GM18499 (cell line): ENCODE measurements around the gene SFXN2.

Source experiments
- ATAC-seq: cut with Tn5 transposase; IDR thresholded peaks from one replicate; pipeline ENCODE4 v1.9.1; 2021; ENCODE audit warnings: moderate number of reproducible peaks; ENCODE audit not compliant: insufficient read depth, unreplicated experiment

The SFXN2 gene

GRCh38 chr10:102773320-102773719 is 58.9 kb downstream of the SFXN2 start:
- ATAC-seq: no peak

- ATAC-seq: no peak
Measured at GRCh38 chr10:102773986-102774385, 59.5 kb downstream of the SFXN2 start.

DNA sequence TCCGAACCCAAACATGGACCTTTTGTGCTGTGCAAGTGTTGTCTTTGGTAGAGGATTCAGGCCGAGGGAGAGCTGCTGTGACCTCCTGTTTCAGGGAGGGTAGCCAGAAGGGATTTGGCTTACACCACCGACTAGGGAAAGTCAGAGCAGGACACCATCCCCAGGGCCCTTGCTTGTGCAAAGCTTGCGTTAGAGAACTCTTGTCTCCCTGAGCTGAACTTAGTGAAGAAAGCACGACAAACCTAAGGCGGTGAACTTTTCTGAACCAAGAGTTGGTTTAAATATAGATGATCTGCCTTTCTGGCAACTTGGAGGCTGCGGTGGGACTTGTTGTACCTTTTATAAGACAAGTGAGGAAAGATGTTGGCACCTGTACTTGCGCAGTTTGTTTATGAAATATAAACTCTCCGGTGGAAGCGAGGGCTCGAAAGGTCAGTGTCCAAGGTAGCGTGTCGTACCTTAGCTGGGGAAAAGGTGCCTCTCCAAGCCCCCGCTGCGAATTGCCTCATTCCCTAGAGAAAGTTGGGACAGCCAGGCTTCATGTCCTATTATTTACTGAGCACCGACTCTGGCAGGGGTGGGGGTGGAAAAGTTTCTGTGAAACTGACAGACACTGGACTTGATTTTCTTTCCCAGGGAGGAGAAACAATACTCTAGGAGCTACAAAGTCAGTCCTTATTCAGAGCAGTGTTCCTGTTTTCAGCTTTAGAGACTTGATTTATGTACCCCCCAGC is 60.9 kb downstream of the SFXN2 start:
- no peak for ATAC-seq

DNA sequence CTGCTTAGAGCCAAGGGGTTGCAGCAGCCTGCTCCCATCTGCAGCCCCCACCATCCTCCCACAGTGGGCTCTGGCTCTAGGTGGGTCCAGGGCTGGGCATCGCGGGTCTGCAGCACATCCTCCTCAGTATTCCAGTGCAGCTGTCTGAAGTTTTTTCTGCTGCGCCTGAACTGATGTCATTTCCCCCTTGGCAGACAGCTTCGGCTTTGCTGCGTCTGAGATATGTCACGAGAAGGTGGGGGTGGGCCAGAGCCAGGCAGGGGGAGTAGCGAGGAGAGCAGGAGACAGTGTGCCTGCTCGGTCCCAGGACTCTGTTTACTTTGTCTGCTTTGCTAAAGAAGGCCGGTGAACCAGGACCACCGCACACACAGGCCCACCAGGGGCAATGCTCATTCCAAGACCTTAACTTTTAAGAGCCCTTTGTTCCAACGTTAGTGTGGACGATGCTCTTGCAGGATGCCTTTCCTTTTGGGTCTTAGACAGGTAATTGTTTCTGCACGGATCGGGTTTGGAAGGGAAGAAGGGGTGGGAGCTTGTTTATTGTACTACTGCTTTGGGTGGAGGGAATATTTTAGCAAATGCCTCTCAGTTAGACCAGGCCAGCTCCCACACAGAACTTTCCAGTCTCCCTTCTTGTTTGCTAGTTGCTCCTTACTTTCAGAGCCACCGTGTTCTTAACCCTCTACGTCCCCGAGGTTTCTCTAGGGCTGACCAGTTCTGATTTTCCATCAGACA is 61.7 kb downstream of the SFXN2 start:
- no peak for ATAC-seq

DNA sequence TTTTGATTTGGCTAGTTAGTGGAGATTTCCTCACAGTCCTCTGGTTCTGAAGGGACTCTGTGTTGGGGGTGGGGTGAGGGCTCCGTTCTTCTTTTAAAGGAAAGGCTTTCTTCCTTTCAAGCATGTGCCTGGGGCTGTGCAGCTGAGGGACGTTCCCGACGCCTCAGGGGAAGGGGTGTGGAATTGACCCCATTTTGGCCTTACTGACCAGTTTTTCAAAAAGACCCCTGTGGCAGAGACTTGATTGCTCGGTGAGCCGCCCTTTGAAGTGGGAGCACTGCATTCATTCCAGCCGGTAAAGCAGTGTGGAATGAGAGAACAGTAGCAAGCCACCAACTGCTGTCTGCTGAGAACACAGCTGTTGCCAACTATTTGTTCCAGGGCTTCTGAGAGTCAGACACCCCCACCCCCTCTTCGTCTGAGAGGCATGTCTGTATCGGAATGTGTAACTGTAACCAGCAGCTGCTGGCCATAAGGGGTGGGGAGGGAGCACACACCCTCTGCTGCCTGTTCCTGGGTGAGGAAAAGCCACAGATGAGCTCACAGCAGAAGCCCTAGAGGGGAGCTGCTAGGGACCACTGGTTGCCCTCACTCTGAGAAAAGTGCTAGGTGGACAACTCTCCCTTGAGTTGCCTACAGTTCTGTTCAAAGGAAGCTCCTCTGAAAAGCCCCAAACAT is 62.5 kb downstream of the SFXN2 start:
- no peak for ATAC-seq

GRCh38 chr10:102777711-102778453 is 63.4 kb downstream of the SFXN2 start:
- ATAC-seq: no peak

DNA sequence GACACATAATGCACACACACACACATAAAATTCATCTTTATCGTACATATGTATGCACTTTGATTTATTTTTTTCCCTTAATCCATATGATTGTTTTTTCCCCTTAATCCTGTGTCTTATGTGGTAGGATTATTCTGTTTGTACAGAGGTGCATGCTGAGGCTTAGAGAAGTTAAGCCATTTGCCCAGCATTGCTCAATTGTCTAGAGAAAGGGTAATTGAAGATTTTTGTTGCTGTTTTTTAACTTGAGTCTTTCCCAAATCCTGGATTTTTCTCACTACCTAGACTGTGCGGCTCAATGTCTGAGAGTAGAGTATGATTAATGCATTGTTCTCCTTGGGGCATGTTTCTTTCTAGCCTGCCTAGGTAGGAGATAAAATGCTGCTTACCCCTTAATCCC is 64.3 kb downstream of the SFXN2 start:
- no peak for ATAC-seq

DNA sequence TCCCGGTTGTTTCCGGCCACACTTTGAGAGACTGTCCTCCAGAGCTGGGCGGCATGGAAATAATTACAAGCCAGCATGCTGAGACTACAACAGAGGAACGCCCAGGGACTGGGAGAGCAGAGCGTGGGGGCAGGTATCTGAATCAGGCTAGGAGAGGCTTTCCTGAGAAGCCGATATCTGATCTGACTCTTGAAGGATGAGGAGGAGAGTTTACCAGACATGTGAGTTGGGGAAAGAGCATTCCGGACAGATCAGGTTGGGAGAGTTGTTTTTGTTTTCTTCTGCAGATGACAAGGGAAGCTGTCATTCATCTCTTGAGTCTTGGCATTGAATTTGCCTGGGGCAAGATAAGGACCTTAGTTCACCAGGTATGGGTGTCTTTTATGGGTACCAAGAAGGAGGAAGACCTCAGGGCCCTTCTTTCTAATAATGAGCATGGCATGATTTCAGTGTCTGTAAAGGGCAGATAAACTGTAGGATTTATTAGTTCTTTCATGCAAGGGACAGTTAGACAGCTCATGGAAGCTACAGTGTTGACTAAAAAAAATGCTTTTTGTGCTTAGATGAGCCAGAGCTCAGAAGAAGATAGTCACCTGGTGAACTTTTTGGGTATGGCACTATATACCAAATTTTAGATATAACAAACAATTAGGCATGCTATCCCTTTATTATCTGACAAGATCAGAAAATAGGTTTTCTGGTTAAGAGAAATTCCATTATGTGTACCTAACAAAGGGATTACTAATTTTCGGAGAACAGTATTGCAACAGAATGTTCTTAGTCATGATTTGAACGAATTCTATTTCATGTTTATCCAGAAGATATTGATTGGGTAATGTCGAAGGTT is 65.5 kb downstream of the SFXN2 start:
- no peak for ATAC-seq

DNA sequence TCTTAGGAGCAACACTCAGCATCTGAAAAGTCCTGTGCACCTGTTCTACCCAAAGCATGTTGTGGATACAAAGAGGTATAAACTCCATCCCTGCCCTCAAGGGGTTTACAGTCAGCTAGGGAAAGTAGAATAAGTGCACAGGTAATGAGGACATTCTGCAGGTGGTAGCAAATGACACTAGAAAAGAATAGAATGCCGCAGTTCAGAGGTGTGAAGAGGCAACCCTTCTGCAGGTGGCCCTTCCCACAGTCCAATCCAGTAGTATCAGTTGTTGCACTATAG is 66.0 kb downstream of the SFXN2 start:
- no peak for ATAC-seq

DNA sequence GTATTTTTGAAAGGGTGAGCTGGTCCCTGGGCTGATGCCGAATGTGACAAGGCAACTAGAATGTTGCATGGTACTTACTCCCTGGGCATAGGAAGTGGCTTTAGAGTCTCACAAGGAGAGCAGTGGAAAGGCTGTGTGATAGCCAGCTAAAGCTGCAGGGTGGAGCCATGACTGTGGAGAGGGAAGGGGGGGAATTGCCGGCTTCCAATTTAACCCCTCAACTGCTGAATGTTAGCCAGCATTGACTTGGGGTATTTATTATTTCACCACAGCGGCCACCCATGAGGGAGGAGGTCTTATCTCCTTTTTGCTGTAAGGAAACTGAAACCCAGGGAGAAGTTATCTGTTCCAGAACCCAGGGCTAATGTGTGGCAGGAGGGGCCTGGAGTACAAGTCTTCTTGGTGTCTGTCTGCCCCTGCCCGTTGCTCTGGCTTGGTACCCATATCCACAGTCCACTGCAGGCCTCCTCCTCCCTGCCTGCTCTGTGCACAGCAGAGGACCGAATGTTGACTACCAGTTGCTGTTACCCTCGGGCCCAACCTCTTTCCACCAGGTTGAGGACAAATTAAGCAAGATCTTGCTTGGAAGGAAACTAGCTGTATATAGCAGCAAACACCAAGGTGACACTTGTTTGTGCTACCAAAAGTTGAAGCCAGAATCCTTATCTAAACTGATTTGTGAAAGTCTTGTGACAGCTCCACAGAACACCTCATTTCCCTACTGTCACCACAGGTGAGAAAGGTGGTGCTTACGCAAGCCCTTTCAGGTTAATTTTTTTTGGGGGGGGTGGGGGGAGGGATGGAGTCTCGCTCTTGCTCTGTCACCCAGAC is 66.9 kb downstream of the SFXN2 start:
- ATAC-seq: no peak

DNA sequence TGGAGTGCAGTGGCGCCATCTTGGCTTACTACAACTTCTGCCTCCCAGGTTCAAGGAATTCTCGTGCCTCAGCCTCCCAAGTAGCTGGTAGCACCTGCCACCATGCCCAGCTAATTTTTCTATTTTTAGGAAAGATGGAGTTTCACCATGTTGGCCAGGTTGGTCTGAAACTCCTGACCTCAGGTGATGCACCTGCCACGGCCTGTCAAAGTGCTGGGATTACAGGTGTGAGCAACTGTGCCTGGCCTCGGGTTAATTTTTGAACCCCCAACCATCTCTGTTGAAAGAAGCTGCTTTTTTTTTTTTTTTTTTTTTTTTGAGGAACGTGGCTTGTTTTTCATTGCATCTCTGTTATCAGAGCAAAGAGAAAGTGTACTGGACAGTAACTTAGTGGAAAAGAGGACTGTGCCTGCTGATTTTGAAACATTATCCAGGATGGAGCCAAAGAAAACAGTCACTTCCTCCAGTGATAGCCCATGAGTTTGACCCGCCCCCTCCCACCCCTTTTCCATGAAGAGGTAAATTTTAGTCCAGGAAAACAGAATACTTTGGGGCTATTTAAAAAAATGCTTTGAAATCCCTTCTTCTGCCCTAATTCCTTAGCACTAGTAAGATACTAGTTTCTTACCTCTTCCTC is 67.6 kb downstream of the SFXN2 start:
- no peak for ATAC-seq

DNA sequence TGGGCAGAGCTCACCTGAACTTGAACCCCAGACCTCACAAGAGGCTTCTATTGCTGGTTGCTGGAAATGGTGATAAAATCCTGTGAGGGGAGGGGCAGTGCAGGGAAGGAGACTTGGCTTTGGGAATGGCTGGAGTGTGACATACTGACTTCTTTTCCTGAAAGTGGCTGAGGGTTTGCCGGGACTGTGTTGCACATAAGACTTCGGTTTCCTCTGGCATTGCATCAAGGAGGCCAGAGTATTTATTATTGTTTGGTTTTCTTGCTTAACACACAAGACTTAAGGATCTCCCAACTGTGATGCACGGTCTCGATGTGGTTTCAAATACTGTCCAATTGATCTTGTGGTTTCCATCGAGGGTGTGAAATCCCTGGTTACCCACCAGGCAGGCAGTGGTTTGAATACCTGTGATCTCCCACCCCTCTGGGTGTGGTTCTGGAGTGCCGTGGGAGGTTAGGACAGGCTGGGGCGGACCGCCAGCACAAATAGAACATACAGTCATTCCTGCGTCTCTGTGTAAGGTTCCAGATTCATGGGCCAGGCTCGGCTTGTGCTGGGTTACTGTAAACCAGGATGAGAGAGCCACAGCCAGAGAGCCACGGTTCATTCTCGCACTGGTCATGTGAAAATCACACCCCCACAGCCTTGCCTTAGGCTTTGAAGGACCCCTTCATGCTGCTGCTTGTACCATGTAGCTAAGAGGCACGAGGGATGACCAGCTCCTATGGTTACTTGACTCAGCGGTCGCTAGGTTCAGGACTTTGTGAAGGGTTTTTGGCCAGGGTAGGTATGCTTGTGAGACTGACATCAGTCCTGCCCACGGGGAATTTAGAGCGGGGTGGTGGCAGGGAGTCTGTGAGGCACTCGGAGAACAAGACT is 68.5 kb downstream of the SFXN2 start:
- no peak for ATAC-seq

- ATAC-seq: no peak
Measured at GRCh38 chr10:102783568-102783967, 69.1 kb downstream of the SFXN2 start.

- ATAC-seq: no peak
Measured at GRCh38 chr10:102785818-102786217, 71.4 kb downstream of the SFXN2 start.

DNA sequence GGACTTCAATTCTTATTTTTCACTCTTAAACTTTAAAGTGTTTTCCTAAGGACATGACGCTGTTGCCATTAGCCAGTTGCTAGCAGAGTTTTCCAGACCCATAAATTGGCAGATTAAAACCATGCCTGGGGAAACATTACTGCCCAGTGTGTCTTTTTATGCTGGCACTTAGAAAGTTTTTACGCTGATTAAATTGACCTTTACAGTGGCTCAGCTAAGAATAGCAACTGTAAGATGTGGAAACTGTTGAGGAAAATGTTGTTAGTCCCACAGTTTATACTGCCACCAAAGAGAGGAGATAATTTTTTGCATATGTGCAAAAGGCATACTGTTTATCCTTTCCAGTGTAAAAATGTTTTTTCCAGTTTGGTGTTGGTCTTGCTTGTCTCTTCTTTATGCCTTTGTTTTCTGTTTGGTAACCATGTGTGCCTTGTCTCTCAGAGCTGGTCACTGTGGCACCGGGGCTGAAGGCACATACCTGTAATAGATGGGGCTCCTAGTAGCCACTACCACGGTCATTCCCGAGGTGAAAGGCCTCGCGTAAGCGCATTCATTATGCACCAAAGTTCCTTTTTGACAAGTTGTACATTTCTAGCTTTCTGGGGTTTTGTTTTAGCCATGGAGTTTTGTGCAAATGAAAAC is 77.4 kb downstream of the SFXN2 start:
- ATAC-seq: no peak
